Lung microvascular endothelial cell (primary cell): Measurements from ENCODE around the gene PRPF40B. TPM values are rescaled to one million over a fixed set of nuclear protein-coding genes. Genes with fewer than 3 reads are reported as not detected.
"Not testable (repeated sequence)": the region's sequence is repeated elsewhere in the genome, so short reads cannot be mapped to it uniquely, and the experiment has no call there.

Source experiments
- DNase-seq, 2 donors: peaks; one replicate each; pipeline versions ENCODE4 v3.0.0 to v3.0.0-alpha.2; 2010; ENCODE audit warnings: low read depth in 2 of 2
- total RNA-seq: library from RNA; depleted of rRNA; stranded (reverse); fragments of >200 nt; gene quantifications from 2 replicates; pipeline ENCODE4 v1.2.1, GENCODE V29; 2014

The PRPF40B gene
- 1.5 and 2.2 TPM in 2 replicates for total RNA-seq

DNA sequence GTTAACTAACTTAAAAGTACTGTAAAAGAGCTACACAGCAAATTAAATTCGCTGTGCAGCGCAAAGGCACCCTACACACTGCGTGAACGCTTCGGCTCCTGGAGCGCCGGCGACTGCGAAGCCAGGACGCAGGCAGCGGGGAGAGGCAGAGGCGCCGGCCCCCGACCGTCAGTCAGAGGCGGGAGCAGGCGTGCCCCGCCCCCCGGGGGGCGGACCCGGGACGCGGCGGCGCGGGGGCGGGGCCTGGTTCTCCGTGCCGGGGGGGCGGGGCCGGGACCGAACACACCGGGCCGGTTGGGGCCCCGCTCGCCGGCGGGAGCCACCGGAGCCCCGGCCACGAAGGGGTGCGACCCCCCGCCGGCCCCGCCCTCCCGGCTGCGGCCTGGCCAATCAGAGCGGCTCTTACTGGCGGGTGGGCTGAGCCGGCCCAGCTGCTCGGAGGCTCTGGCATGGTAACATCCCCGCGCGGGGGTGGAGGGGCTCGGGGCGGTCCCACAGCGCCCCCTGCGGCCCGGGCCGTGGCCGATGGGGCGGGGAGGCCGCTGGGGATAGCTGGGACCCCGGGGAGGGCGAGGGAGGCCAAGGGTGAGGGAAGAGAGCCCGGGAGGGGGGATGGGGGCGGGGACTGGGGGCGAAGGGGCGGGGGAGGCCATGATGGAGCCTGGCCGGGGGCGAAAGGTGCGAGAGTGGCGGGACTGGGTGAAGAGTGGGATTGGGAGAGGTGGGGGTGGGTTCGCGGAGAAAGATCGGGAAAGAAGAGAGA is at the start of gene PRPF40B:
PRPF40B (plus strand) TSS at position 420 of the 763 bp plus-strand sequence; CDS start at position 450, 30 bp downstream.
- peak; percentile 84 to 89 for DNase-seq

DNA sequence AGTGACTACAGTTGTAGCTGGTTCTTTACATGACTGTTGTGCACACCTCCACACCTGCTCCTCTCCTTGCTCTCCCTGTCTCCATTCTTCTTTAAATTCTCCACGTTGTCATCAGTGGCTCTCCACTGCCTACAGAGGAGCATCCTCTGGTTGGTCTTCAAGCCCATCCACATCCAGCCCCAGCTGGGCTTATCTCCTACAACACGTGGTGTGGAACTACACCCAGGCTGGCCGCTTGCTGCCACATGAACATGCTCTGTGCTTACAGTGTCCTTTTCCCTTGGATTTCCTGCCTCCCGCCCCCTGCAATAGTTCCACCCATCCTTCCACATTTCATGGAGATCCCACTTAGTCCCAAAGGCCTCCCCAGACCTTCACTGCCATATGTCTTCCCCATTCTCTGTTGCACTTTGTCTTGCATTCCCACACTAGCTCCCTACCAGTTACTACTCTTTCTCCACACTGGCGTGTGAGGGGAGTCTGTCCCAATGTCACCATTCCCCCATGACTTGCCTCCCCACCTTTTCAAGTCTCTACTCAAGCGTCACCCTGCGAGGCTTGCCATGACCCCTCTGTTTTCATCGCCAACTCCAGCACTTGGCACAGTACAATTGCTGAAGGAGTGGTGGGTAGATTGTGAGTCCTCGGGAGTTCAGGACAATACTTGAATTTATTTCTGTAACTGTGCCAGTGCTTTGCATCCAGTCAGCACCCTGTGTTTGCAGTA is 45.6 kb upstream of the PRPF40B start:
- no peak for DNase-seq

DNA sequence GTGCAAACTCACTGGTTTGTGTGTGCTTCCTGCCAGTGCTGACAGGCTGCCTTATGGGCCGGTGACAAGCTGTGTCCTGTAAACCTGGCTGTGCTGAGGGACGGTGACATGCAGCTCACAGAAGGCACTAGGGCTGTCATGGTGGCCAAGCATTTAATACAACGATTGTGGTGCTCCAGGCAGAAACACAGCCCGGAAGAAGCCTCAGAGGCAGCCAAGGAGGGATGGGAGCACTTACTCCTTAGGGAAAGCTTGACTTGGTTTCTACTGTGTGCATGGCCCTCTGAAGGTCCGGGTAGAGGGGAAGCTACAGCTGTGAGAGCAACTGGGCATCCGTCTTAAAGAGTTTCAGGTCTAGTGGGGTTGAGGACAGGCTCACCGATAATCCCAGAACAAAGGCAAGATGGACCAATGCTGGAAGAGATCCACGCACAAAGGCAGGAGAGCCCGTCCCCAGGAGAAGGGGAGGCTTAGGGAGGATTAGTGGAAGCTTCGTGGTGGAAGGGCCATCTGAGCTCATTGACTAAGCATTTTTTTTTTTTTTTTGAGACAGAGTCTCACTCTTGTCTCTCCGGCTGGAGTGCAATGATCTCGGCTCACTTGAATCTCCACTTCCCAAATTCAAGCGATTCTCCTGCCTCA is 44.8 kb upstream of the PRPF40B start:
- no peak for DNase-seq

DNA sequence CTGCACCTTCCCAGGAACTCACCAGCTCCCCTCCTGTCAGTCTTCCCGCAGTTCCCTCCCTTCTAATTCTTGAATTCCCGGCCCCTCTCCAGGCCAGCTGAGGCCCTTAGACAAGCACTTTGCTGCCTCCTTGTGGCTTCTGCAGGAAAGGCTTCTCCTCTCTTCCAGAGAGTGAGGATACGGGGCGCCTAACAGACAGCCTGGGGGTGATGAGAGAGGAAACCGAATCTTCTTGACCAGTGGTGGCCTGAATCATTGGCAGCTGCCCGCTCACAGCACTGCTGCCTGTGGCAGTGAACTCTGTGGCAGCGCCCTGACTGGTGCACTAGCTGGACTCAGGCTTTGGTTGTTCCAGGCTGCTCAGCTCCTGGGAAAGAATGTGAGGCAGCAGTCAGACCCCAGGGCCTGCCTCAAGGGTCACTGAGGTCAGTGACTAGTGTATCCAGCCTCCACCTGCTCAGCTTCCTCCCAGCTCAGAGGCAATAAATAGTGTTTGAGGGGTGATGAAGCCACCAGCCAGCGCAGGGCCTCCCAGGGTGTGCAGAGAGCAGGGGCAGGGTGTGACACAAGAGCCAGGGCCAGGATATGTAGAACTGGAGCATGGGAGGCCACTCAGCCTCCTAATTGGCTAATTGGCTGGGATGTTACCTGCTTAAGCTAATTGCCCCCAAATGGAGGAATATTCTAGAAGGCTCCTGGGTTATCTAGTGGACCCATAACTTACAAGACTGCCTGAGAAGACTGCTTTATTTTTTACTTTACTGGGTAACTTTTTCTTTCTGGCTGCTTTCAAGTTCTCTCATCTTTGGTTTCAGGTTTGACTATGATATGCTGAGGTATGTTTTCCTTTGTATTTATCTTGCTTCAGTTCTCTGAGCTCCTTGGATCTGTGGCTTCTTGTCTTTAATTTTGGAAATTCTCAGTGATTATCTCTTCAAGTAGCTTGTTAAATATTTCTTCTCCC is 42.5 kb upstream of the PRPF40B start:
- peak; percentile 77 to 82 for DNase-seq

DNA sequence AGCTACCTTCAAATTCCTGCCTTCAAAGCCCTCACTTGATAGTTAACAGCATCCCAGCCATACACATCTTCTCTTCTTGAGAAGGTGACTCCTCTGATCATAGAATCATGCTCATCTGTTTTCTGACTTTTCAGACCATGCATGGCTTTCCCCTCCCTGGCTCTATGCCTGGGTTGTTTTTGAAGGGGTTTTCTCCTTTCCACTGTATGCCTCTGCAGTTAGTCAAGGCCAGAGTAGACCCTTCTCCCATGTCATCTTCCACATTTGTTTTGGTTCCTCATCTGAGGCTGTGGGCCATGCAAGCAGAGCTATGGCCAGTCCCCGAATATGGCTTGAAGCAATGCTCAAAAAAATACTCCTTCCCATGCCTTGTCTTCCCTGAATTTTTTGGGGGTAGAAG is 41.2 kb upstream of the PRPF40B start:
- DNase-seq = no peak

DNA sequence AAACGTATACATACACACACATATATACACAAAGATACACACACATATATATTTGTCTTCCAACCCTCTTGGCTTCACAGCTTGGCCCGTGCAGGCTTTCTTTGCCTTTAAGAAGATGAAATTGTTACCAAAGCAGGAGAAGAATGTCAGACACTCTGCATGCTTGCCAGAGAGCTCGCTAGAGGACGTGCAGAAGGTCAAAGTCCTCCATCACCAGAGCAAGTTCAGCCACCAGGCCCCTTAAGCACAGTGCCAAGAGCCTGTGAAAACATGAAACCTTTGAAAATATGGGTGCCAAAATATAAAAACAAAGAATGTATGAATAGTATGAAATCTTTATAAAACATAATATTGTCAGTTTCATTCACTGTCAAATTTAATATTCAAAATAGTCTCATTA is 40.5 kb upstream of the PRPF40B start:
- no peak for DNase-seq

DNA sequence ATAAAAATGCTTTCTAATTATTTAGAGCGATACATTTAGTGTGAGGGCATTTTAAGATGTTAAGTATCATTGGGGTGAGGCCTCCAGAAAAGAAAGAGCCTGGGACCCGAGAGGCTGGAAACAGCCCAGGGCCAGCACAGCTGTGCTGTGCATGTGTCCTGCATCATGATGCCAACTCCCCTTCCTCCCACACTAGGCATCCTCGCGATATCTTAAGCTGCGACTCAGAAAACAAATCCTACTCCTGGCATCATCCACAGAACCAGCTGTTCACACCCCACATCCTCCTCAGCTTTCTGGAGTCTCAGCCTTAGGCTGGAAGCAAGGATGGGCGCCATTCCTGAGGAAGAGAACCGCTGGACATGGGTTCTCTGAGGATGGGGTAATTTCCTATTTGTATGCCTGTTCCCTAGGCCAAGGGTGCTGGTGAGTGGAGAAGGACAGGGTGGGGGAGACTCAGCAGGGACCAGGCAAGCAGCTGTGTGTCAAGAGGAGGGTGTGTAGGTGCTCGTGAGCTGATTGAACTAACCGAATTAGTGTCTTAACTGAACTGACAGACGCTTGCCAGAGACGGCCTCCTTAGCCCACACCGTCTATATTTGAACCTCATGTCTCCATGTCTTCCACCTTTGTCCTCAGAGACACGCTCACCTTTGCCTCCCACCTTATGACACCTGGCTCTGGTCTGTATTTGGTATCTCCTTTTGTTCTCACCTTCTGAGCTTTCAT is 39.8 kb upstream of the PRPF40B start:
- DNase-seq = no peak

DNA sequence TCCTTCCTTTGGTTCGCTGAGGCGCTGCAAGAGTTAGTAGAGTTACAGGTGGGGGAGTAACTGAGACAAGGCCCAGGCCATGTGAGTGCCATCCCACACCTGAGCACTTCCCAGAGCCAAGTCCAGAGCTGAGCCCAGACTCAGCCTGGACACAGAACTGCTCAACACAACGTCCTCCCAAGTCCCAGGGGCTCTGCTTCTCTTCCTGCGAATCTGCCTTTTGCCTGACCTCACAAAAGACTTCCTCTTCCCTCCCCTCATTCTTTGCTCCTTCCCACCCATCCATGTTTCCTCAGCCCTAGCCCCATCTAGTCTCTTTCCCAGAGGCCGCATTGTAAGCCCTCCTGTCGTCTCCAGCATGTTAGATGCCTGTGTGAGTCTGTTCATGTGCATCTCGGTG is 38.8 kb upstream of the PRPF40B start:
- DNase-seq = no peak

DNA sequence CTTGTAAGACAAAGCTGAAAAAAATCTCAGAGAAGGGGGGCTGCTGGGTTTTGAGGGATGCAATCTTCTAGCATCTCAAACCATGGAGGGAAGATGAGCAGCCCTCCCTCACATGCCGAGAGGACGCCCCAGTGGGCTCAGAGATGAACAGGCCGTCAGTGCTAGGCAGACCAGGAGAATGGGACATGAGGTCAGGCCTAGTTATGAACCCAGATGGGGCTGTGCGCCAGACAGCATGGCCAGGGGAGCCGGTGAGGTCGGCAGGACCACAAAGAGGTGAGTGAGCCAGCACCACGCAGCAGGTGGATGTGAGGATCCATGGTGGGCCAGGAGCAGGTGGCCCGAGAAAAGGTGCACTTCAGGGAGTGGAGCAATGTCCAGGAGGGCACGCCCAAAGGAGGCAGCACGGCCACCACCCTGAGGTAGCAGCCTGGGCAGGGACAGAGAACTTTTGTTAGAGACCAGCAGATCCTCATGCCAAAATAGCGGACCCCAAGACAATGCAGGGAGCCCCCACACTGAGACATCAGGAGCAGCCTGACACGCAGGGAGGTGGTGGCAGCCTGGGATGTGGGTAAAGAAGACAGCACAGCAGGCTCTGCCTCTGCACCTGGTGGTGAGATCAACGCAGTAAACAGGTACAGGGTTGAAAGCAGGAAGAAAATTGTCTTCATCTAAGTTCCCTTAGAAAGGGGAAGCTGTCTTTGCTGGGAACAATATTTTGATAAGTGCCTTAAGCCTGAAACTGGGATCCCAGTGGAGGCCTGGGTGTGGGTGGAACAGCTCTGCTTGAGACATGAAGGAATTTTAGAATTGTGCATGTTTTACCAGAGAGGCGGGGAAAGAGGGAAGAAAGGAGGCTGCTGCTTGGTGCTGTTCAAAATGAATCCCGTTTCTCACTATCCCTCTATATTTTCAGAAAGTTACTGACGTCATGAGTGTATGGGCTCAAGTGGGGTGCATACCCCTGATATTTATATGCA is 37.6 kb upstream of the PRPF40B start:
- DNase-seq = no peak

DNA sequence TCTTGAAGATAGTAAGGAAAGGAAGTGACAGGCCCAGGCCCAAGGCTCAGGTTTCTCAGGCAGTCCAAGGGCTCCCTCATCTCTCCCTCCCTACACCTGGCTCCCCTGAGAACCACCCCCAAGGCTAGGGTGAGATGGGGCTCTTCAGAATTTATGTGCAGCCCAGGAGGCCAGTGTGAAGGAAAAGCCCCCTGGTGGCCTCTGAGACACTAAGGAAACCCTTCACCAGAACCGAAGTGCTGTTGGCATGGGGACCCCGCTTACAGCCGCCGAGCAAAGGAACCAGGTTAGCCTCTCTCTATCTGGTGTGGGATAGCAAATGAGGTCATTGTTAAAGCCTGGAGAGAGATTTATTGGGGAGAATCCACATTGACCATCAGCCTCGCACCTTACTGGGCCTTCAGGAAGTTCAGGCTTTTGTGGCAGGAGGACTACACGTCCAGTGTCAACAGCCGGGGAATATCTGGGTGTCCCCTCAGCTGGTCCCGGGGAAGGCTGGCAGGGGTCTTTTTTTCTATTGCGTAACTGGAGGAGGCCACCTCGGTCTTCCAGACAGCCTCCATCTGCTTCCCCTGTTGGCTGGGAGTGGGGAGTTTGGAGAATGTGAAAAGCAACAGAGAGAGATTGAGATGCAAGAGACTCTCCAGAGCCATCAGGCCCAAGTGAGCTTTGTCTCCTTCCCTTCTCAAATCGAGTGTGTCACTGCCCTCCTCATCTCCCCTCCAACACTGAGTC is 36.0 kb upstream of the PRPF40B start:
- DNase-seq = no peak

DNA sequence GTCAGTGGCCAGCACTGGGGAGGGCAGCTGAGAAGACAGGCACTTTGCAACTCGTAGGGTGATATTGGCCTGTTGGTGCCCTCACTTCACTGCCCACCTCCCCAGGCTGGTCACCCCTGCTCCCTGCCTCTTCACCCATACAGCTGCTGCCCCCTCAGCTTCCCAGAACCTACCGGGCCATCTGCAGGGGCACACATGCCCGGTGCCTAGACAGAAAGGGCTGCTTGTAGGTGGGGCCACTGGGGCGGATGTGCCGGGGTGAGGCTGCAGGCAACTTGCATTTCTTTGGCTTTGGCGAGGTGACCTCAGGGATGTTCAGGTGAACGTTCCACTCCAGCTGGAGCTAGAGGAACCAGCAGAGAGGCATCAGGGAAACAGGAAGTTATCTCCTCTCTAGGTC is 35.1 kb upstream of the PRPF40B start:
- DNase-seq = no peak

DNA sequence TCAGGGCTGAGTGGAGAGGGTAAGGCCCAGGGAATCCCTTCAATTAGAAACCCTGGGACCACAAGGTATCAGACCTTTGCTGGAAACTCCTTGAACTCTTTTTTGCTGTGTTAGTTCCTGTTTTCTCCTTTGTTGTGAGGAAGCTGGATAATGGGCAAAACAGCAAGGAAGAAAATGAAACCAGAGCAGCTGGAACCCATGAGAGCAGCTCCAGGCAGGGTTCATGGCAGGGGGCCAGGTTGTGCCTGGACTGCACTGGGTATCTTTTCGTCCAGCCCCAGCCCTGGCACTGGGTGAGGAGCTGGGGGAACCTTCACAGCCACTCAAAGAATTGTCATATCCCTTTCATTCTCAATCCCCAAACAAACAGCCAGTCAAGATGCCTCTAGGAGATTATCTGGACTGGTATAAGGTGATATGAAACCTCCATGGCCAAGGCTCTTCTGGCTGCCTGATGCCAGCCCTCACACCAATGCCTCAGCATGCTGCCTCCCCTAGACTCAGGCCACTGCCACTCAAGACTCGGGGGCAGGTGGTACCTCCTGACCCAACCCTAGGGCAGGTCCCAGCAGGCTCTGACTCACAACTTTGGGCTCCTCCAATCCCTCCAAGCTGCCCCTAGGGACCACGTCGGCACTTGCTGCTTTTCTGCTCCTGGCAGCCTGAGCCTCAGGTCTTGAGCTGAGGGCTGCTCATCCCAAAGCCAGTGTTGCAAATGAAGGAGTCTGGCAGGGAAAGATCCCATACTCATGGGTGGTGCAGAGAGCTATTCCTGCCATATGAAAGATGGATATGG is 34.4 kb upstream of the PRPF40B start:
- DNase-seq = no peak

DNA sequence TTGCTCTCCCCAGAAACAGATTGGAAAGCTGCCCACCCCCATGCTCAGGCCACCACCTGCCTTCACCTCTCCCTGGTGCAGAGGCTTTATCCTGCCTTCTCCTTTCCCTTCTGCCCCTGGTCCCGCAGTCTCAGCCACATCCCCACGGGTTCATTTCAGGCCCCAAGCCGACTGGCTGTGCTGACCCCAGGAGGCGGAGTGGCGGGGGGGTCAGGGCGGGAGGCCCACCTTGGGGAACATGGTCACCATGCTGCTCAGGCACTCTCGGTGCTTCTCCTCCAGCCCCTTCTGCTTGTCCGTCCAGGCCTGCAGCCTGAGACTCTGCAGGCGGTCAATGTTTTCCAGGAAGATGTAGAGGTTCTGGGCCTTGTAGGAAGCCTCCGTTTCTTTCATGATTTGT is 24.8 kb upstream of the PRPF40B start:
- no peak for DNase-seq

DNA sequence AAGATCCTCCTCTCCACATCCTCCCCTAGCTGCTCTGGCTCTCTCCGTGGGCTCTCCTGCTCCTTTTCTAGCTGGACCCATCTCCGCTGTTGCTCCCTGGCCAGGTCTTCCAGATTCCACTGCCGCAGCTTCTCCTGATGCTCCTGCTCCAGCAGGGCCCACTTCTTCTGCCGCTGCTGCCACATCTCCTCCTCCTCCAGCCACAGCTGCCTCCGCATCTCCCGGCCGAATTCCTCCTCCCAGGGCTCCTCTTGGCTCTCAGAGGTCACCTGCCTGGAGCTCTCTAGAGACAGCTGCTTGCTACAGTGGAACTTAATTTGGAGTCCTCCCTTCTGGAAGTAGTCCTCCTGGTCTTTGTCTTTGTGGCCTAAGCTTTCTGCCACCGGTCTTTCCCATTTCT is 23.4 kb upstream of the PRPF40B start:
- DNase-seq = no peak

DNA sequence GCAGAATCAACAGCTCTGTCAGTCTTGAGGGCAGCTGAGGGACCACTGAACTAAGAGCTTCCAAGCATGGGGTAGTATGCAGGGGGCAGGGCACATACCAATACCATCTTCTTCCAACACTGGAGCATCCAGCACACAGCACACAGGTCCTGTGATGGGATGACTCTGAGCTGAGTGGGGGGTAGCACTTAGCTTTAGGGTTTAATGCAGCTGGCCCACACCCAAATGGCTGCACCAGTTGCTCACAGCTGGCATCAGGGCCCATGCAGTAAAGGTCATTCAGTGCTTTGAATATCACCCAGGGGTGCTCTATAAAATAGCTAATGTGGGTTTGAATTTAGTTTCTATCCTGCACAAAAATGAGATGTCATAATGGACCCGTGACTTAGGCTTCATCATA is 19.6 kb upstream of the PRPF40B start:
- DNase-seq = no peak

DNA sequence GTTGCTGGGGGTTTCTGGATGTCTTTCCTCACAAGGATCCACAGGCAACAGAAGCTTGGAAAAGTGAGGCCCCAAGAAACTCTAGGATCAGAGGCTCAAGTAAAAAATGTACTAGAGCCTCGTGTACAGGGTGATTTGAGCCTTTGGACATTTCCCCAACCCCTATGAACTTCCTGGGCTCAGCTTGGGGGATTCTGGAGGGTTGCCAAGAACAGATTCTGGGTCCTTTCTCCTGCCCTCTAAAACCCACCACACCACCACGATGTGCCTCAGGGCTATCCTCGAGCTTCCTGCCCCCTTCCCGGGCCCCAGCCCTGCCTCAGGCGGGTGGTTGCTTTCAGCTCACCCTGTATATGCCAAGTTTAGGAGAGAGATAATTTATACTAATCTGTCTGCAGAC is 18.5 kb upstream of the PRPF40B start:
- DNase-seq = no peak

DNA sequence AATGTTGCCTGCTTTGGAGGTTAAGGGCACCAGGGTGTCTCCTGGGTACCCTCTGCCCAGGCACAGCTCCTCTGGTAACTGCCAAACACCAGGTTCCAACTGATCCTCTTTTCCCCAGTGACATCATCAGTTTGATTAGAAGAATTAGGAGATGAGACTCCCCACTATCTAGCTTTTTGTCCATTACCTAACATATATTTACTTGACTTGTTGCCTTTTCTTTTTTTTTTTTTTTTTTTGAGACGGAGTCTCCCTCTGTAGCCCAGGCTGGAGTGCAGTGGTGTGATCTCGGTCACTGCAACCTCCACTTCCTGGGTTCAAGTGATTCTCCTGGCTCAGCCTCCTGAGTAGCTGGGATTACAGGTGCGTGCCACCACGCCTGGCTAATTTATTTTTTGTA is 17.8 kb upstream of the PRPF40B start, which contains the start of gene FAM186B:
FAM186B (minus strand) TSS at position 101 of the 400 bp plus-strand sequence. CDS start 162 bp downstream, outside the sequence.
- not testable (repeated sequence) for DNase-seq
